Activated CD4-positive, alpha-beta memory T cell treated with anti-CD3 and anti-CD28 coated beads, Interleukin-2, amount 10 ng/mL, durations not matched to agents 7 days and 5 days (primary cell): ENCODE data around the gene RPL22L1. TPM values are rescaled to one million over a fixed set of nuclear protein-coding genes. Genes with fewer than 3 reads are reported as not detected.
"Not testable (repeated sequence)": the region's sequence is repeated elsewhere in the genome, so short reads cannot be mapped to it uniquely, and the experiment has no call there.

Source experiments
- CTCF ChIA-PET: fragments of 350-600 bp; sonication (Branson Sonifier 250); formaldehyde crosslinking; loops from one replicate; lab custom pipeline; 2021; ENCODE audit warnings: antibody characterized with exemption, inconsistent platforms; lab: Charles Lee
- POLR2A ChIA-PET: fragments of 350-600 bp; sonication (Branson Sonifier 250); formaldehyde crosslinking; loops from one replicate; lab custom pipeline; 2021; ENCODE audit warnings: antibody characterized with exemption; lab: Charles Lee
- DNase-seq: peaks from one replicate; pipeline ENCODE4 v3.0.0-alpha.2; 2020
- H3K27ac Mint-ChIP-seq: one replicate; pipeline ENCODE4 v1.8.0; 2021; ENCODE audit warnings: mild to moderate bottlenecking, mixed read lengths
- H3K27me3 Mint-ChIP-seq: one replicate; pipeline ENCODE4 v1.8.0; 2021; ENCODE audit warnings: mixed read lengths
- H3K36me3 Mint-ChIP-seq: one replicate; pipeline ENCODE4 v1.8.0; 2021; ENCODE audit warnings: low read depth, mixed read lengths
- H3K4me1 Mint-ChIP-seq: one replicate; pipeline ENCODE4 v1.8.0; 2021; ENCODE audit warnings: mixed read lengths
- H3K4me3 Mint-ChIP-seq: one replicate; pipeline ENCODE4 v1.8.0; 2021; ENCODE audit warnings: mild to moderate bottlenecking, mixed read lengths
- H3K9me3 Mint-ChIP-seq: one replicate; pipeline ENCODE4 v1.8.0; 2021; ENCODE audit warnings: mixed read lengths
- total RNA-seq, 2 experiments: library from RNA; stranded (reverse); gene quantifications; one replicate each; pipeline ENCODE4 v1.2.3, GENCODE V29; 2021

RPL22L1 gene
- total RNA-seq, 2 experiments from 2014 or later = 98.9 to 99.2 TPM

GRCh38 chr3:170844377-170844776 lies 25.6 kb downstream of the RPL22L1 start:
- no peak for DNase-seq
- no peak overlapping the region for H3K4me3 Mint-ChIP-seq
- no peaks in the 10 kb centered on the region for H3K9me3 Mint-ChIP-seq
- POLR2A ChIA-PET = no interaction called here
- H3K4me1 Mint-ChIP-seq = no peaks in the 10 kb centered on the region
- CTCF ChIA-PET = no interaction called here
- H3K36me3 Mint-ChIP-seq = no peaks in the 10 kb centered on the region
- H3K27me3 Mint-ChIP-seq = peaks cover 42% of the 10 kb centered on the region
- H3K27ac Mint-ChIP-seq = no peak overlapping the region

- Mint-ChIP-seq H3K27me3 (peaks cover 59% of the 10 kb centered on the region), H3K9me3 (no peaks in the 10 kb centered on the region), H3K4me3 (no peak overlapping the region), H3K4me1 (no peaks in the 10 kb centered on the region), H3K27ac (no peak overlapping the region), H3K36me3 (no peaks in the 10 kb centered on the region)
- ChIA-PET CTCF (interaction anchor here (0.6 to 0.9 kb wide), 2 partner anchors 28 to 472 kb away, joined by 3 read pairs; no protein-coding TSS in a partner anchor), POLR2A (no interaction called here)
- DNase-seq = no peak
Measured at GRCh38 chr3:170840291-170840859, 29.6 kb downstream of the RPL22L1 start.

GRCh38 chr3:170839518-170840100 lies 30.4 kb downstream of the RPL22L1 start:
- H3K36me3 Mint-ChIP-seq = no peaks in the 10 kb centered on the region
- DNase-seq = no peak
- peaks cover 59% of the 10 kb centered on the region for H3K27me3 Mint-ChIP-seq
- ChIA-PET POLR2A (no interaction called here), CTCF (no interaction called here)
- H3K4me1 Mint-ChIP-seq = no peaks in the 10 kb centered on the region
- H3K9me3 Mint-ChIP-seq = no peaks in the 10 kb centered on the region
- H3K4me3 Mint-ChIP-seq = no peak overlapping the region
- no peak overlapping the region for H3K27ac Mint-ChIP-seq

- POLR2A ChIA-PET = no interaction called here
- DNase-seq = no peak
- CTCF ChIA-PET = interaction anchor here (0.7 to 3.0 kb wide), 3 partner anchors 12 to 387 kb away, joined by 3 to 11 read pairs (median 7); no protein-coding TSS in a partner anchor
- Mint-ChIP-seq H3K27me3 (peaks cover 56% of the 10 kb centered on the region), H3K4me3 (no peak overlapping the region), H3K36me3 (no peaks in the 10 kb centered on the region), H3K27ac (no peak overlapping the region), H3K4me1 (no peaks in the 10 kb centered on the region), H3K9me3 (no peaks in the 10 kb centered on the region)
Measured at GRCh38 chr3:170836491-170836890, 33.5 kb downstream of the RPL22L1 start.

GRCh38 chr3:170835336-170835735 lies 34.7 kb downstream of the RPL22L1 start:
- no peaks in the 10 kb centered on the region for H3K9me3 Mint-ChIP-seq
- H3K4me1 Mint-ChIP-seq = peaks cover 1% of the 10 kb centered on the region
- peaks cover 51% of the 10 kb centered on the region for H3K27me3 Mint-ChIP-seq
- ChIA-PET CTCF (interaction anchor here (1.8 to 3.0 kb wide), 2 partner anchors 13 to 23 kb away, joined by 7 to 11 read pairs; no protein-coding TSS in a partner anchor), POLR2A (no interaction called here)
- no peak overlapping the region for H3K4me3 Mint-ChIP-seq
- H3K27ac Mint-ChIP-seq = no peak overlapping the region
- H3K36me3 Mint-ChIP-seq = no peaks in the 10 kb centered on the region
- DNase-seq = no peak

GRCh38 chr3:170830580-170830979 lies 39.4 kb downstream of the RPL22L1 start:
- no peak overlapping the region for H3K27ac Mint-ChIP-seq
- H3K36me3 Mint-ChIP-seq = no peaks in the 10 kb centered on the region
- DNase-seq = no peak
- H3K27me3 Mint-ChIP-seq = peaks cover 48% of the 10 kb centered on the region
- H3K4me1 Mint-ChIP-seq = peaks cover 12% of the 10 kb centered on the region
- ChIA-PET CTCF (interaction anchor here (1.8 kb wide), 1 partner anchor 417 kb away, joined by 4 read pairs; no protein-coding TSS in a partner anchor), POLR2A (no interaction called here)
- no peaks in the 10 kb centered on the region for H3K9me3 Mint-ChIP-seq
- no peak overlapping the region for H3K4me3 Mint-ChIP-seq

- no peak for DNase-seq
- Mint-ChIP-seq H3K36me3 (no peaks in the 10 kb centered on the region), H3K27ac (no peak overlapping the region), H3K27me3 (peaks cover 40% of the 10 kb centered on the region), H3K9me3 (no peaks in the 10 kb centered on the region), H3K4me3 (no peak overlapping the region), H3K4me1 (peaks cover 12% of the 10 kb centered on the region)
- ChIA-PET CTCF (interaction anchor here (0.8 to 2.6 kb wide), 3 partner anchors 9 to 416 kb away, joined by 3 to 15 read pairs (median 4); no protein-coding TSS in a partner anchor), POLR2A (interaction anchor here (0.6 kb wide), 1 partner anchor 23 kb away, joined by 3 read pairs; no protein-coding TSS in a partner anchor)
Measured at GRCh38 chr3:170829546-170830272, 40.3 kb downstream of the RPL22L1 start.

- H3K27ac Mint-ChIP-seq = no peak overlapping the region
- peaks cover 12% of the 10 kb centered on the region for H3K4me1 Mint-ChIP-seq
- no peak overlapping the region for H3K4me3 Mint-ChIP-seq
- ChIA-PET POLR2A (no interaction called here), CTCF (interaction anchor here (1.2 kb wide), 1 partner anchor 16 kb away, joined by 3 read pairs; no protein-coding TSS in a partner anchor)
- peaks cover 19% of the 10 kb centered on the region for H3K27me3 Mint-ChIP-seq
- no peaks in the 10 kb centered on the region for H3K36me3 Mint-ChIP-seq
- no peak for DNase-seq
- no peaks in the 10 kb centered on the region for H3K9me3 Mint-ChIP-seq
Measured at GRCh38 chr3:170826047-170826446, 43.9 kb downstream of the RPL22L1 start.

GRCh38 chr3:170823562-170823961 lies 46.4 kb downstream of the RPL22L1 start:
- H3K4me1 Mint-ChIP-seq, H3K4me3 Mint-ChIP-seq, H3K9me3 Mint-ChIP-seq, H3K36me3 Mint-ChIP-seq, H3K27ac Mint-ChIP-seq, DNase-seq, POLR2A ChIA-PET: not testable (repeated sequence)
- H3K27me3 Mint-ChIP-seq = peaks cover 13% of the 10 kb centered on the region
- CTCF ChIA-PET = interaction anchor here (1.2 kb wide), 1 partner anchor 12 kb away, joined by 4 read pairs; no protein-coding TSS in a partner anchor

GRCh38 chr3:170818325-170818724 lies 51.7 kb downstream of the RPL22L1 start:
- DNase-seq, H3K9me3 Mint-ChIP-seq, H3K27ac Mint-ChIP-seq, H3K27me3 Mint-ChIP-seq, POLR2A ChIA-PET, H3K4me1 Mint-ChIP-seq, H3K36me3 Mint-ChIP-seq, CTCF ChIA-PET, H3K4me3 Mint-ChIP-seq: not testable (repeated sequence)

GRCh38 chr3:170817471-170817870 lies 52.5 kb downstream of the RPL22L1 start:
- CTCF ChIA-PET, H3K4me3 Mint-ChIP-seq, DNase-seq, H3K36me3 Mint-ChIP-seq, H3K4me1 Mint-ChIP-seq, POLR2A ChIA-PET, H3K27ac Mint-ChIP-seq, H3K27me3 Mint-ChIP-seq, H3K9me3 Mint-ChIP-seq: not testable (repeated sequence)

- H3K4me1 Mint-ChIP-seq = peaks cover 1% of the 10 kb centered on the region
- no peak for DNase-seq
- no peaks in the 10 kb centered on the region for H3K36me3 Mint-ChIP-seq
- H3K27me3 Mint-ChIP-seq = peaks cover 5% of the 10 kb centered on the region
- CTCF ChIA-PET = interaction anchor here (0.5 kb wide), 1 partner anchor 995 kb away, joined by 3 read pairs; no protein-coding TSS in a partner anchor
- no peak overlapping the region for H3K4me3 Mint-ChIP-seq
- no peaks in the 10 kb centered on the region for H3K9me3 Mint-ChIP-seq
- no peak overlapping the region for H3K27ac Mint-ChIP-seq
- POLR2A ChIA-PET = no interaction called here
Measured at GRCh38 chr3:170816841-170817240, 53.2 kb downstream of the RPL22L1 start.

- CTCF ChIA-PET = interaction anchor here (0.5 kb wide), 1 partner anchor 995 kb away, joined by 3 read pairs; no protein-coding TSS in a partner anchor
- no peak for DNase-seq
- Mint-ChIP-seq H3K36me3 (no peaks in the 10 kb centered on the region), H3K4me3 (no peak overlapping the region), H3K27ac (no peak overlapping the region), H3K9me3 (no peaks in the 10 kb centered on the region), H3K4me1 (peaks cover 4% of the 10 kb centered on the region), H3K27me3 (peaks cover 5% of the 10 kb centered on the region)
- POLR2A ChIA-PET = no interaction called here
Measured at GRCh38 chr3:170816341-170816740, 53.7 kb downstream of the RPL22L1 start.
